Uterus (tissue), 2 donors: ENCODE data around the gene ERH.

ENCODE experiments used
- CTCF ChIP-seq, 4 experiments: fragments of 200-600 bp in 2 of 4; fragments of 450-650 bp in 2 of 4; sonication (generic) in 2 of 4; IDR thresholded peaks; one replicate each; pipeline ENCODE4 v1.5.1; 2016 to 2019; ENCODE audit warnings: antibody characterized with exemption in 4 of 4, mild to moderate bottlenecking in 2 of 4, moderate library complexity in 1 of 4
- POLR2A ChIP-seq, 2 donors: fragments of 450-650 bp; IDR thresholded peaks; one replicate each; pipeline ENCODE4 v1.6.1; 2016; ENCODE audit warnings: antibody characterized with exemption in 2 of 2, mild to moderate bottlenecking in 1 of 2, moderate library complexity in 1 of 2

DNA sequence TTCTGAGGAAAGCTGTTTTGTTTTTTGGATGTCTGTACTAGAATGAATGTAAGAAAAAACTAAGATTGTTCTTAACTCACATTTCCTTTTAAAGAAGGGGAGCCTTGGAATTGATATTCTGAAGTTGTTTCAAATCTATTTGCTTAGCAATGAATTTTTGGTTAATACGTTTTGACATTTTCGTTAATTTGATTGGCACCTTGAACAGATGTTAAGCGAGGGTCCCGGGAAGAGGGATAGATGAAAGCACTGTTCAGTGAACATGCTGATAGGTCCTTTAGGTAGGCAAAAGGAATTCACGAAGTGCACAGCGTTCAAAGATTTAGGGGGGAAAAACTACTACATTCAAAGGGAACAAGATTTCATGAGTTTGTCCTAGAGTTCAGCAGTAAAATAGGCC, 2.1 kb upstream of the ERH start:
- TF ChIP-seq CTCF (IDR thresholded peaks at IDR 0.05): no peak
- TF ChIP-seq POLR2A (IDR thresholded peaks at IDR 0.05): no peak
